MCF 10A (cell line): ENCODE results near the gene DCAF6. TPM values are rescaled to one million over a fixed set of nuclear protein-coding genes. Genes with fewer than 3 reads are reported as not detected.

ENCODE experiments used
- BruUV-seq: library from RNA; stranded (reverse); fragments of 400-500 nt; replicated peaks from 2 replicates; lab custom pipeline; 2021; lab: Mats Ljungman, UMichigan
- CTCF ChIA-PET: fragments of 300-600 bp; sonication (Branson Sonifier 250); formaldehyde crosslinking; extraction: SDS; loops from one replicate; lab custom pipeline; 2021; ENCODE audit warnings: antibody characterized with exemption, inconsistent platforms; lab: Yijun Ruan, JAX
- POLR2A ChIA-PET: fragments of 300-600, 350-650 bp; sonication (Branson Sonifier 250); formaldehyde crosslinking; extraction: SDS; loops from one replicate; lab custom pipeline; 2020; ENCODE audit warnings: antibody characterized with exemption, inconsistent platforms; lab: Yijun Ruan, JAX
- DNase-seq: peaks from one replicate; pipeline ENCODE4 v3.0.0-alpha.2; 2018; ENCODE audit not compliant: unreplicated experiment
- H3K27ac Mint-ChIP-seq: one replicate; pipeline ENCODE4 v1.8.0; 2022; ENCODE audit warnings: mild to moderate bottlenecking, low read depth, mixed read lengths; ENCODE audit not compliant: unreplicated experiment
- H3K27me3 Mint-ChIP-seq: one replicate; pipeline ENCODE4 v1.8.0; 2022; ENCODE audit warnings: mixed read lengths; ENCODE audit not compliant: insufficient read depth, unreplicated experiment
- H3K36me3 Mint-ChIP-seq: one replicate; pipeline ENCODE4 v1.8.0; 2022; ENCODE audit warnings: mild to moderate bottlenecking, moderate library complexity, mixed read lengths; ENCODE audit not compliant: insufficient read depth, unreplicated experiment
- H3K4me1 Mint-ChIP-seq: one replicate; pipeline ENCODE4 v1.8.0; 2022; ENCODE audit warnings: mixed read lengths; ENCODE audit not compliant: insufficient read depth, unreplicated experiment
- H3K4me3 Mint-ChIP-seq: one replicate; pipeline ENCODE4 v1.8.0; 2022; ENCODE audit warnings: mild to moderate bottlenecking, moderate library complexity, mixed read lengths; ENCODE audit not compliant: unreplicated experiment
- H3K9me3 Mint-ChIP-seq: one replicate; pipeline ENCODE4 v1.8.0; 2022; ENCODE audit warnings: mixed read lengths; ENCODE audit not compliant: unreplicated experiment
- intact Hi-C: fragments of 100-400 bp; cut with micrococcal nuclease; formaldehyde crosslinking; loops from 2 replicates; pipeline ENCODE4 v1.14.1; 2022
- total RNA-seq: library from RNA; stranded (reverse); gene quantifications from 2 replicates; pipeline ENCODE4 v1.2.3, GENCODE V29; 2022
- TF ChIP-seq, protein P1 (sequence below): fragments of 200-600 bp; IDR thresholded peaks from one replicate; pipeline ENCODE4 v1.8.0; 2022; ENCODE audit warnings: antibody characterized with exemption, mild to moderate bottlenecking; ENCODE audit not compliant: unreplicated experiment

Gene DCAF6
- total RNA-seq, 1 experiment from 2014 or later: 57.2 TPM

DNA sequence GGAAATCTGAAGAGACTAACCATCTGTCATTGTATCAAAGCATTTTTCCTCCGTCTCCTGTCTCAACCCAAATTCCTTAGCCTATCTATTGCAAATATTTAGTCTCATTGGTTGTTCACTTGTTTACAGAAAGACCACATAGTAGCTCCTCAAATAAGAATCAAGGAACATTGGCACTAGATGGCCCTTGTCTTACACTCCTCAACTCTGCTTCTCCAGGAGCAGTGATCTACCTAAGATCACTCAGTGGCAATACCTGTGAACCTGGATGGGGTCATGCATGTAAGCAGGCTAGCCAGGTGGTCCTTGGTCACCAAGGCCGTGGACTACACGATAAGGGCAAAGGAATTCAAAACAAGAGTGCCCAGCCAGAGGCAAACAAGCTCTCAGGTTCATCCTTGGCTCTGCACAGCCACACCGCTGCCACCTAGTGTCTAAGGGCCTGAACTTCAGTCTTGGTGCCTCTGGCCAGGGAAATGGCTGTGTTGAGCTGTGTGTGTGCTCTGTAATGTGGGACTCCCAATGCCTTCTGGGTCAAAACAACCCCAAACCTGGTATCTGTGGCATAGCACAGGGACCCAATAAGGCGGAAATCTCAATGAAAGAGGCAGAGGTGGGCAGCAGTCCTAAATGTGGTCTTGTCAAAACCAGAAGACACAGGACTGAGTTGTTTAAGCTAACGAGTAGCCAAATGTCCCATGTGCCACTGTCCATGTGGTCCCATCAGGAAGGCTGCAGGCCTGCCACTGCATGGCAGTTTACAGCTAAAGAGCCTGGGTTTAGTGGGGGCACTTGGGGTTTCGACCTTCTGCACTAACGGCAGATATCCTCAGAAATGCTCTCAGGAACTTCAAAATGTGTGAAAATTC, 145.8 kb downstream of the DCAF6 start:
- POLR2A ChIA-PET: interaction anchor here (0.5 to 2.4 kb wide), 22 partner anchors 10 to 1486 kb away, joined by 3 to 24 read pairs (median 3); partner anchors contain the start of genes DCAF6 and MPZL1
- H3K27ac Mint-ChIP-seq: peak overlapping the region; percentile 82
- H3K9me3 Mint-ChIP-seq: no peaks in the 10 kb centered on the region
- peaks cover 45% of the 10 kb centered on the region for H3K36me3 Mint-ChIP-seq
- intact Hi-C loops: loop anchor here (1.0 to 2.0 kb wide), 5 partner anchors 145 to 482 kb away; partner anchors contain the start of genes DCAF6, MPC2 and MPZL1
- DNase-seq: peak; percentile 88
- H3K4me1 Mint-ChIP-seq: peaks cover 28% of the 10 kb centered on the region
- CTCF ChIA-PET: interaction anchor here (0.5 to 6.5 kb wide), 92 partner anchors 8 to 715 kb away, joined by 3 to 116 read pairs (median 4); partner anchors contain the start of genes ADCY10, DCAF6, GPR161 and MPZL1
- no peaks in the 10 kb centered on the region for H3K27me3 Mint-ChIP-seq
- no peak overlapping the region for H3K4me3 Mint-ChIP-seq
- BruUV-seq: no TSS peak
- TF ChIP-seq, protein P1, sequence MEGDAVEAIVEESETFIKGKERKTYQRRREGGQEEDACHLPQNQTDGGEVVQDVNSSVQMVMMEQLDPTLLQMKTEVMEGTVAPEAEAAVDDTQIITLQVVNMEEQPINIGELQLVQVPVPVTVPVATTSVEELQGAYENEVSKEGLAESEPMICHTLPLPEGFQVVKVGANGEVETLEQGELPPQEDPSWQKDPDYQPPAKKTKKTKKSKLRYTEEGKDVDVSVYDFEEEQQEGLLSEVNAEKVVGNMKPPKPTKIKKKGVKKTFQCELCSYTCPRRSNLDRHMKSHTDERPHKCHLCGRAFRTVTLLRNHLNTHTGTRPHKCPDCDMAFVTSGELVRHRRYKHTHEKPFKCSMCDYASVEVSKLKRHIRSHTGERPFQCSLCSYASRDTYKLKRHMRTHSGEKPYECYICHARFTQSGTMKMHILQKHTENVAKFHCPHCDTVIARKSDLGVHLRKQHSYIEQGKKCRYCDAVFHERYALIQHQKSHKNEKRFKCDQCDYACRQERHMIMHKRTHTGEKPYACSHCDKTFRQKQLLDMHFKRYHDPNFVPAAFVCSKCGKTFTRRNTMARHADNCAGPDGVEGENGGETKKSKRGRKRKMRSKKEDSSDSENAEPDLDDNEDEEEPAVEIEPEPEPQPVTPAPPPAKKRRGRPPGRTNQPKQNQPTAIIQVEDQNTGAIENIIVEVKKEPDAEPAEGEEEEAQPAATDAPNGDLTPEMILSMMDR: peak; percentile 95

DNA sequence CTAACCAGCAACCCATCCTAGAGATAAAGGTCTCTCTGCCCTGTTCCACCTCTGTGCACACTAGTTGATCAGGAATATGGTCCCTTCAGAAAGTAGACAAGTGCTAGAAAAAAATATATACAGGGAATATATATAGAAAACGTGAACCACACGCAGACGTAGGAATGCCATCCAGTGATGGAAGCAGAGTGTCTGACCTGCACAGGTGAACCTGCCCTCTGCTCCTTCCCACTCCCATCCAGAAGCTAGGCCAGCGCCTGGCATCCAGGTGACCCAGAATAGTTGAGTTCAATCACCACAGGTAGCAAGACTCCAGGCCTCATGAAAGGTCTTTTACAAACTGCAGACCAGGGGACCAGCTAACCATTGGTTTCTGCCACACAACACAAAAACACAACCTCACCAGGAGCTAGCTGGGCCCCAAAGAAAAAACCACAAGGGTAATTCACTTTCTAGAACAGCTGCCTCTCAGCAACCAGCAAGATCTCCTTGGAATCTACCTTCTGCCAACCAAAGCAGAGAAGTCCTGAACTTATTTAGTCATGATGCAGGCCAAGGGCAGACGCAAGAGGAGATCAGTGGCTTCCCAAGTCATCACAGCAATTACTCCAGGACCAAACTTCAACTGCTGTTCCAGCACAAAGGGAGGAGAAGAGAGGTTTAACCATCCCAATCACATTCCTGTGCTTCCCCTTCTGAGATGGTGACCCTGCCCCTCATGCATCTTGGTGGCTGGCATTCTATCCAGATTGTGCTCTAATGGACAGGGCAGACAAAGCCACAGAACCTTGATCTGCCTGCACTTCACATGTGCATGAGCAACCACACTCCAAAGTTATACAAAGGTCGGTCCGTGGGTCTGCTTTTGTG, 147.2 kb downstream of the DCAF6 start:
- BruUV-seq: no TSS peak
- ChIA-PET POLR2A (interaction anchor here (0.6 to 2.4 kb wide), 6 partner anchors 8 to 152 kb away, joined by 3 to 24 read pairs (median 4); partner anchors contain the start of gene DCAF6), CTCF (interaction anchor here (0.5 to 6.5 kb wide), 44 partner anchors 8 to 1021 kb away, joined by 3 to 116 read pairs (median 4); no protein-coding TSS in a partner anchor)
- peaks cover 28% of the 10 kb centered on the region for H3K4me1 Mint-ChIP-seq
- H3K27ac Mint-ChIP-seq: no peak overlapping the region
- H3K4me3 Mint-ChIP-seq: no peak overlapping the region
- H3K9me3 Mint-ChIP-seq: no peaks in the 10 kb centered on the region
- DNase-seq: no peak
- peaks cover 33% of the 10 kb centered on the region for H3K36me3 Mint-ChIP-seq
- intact Hi-C loops: loop anchor here (2.0 kb wide), 3 partner anchors 61 to 239 kb away; partner anchors contain the start of genes DCAF6 and MPC2
- TF ChIP-seq, protein P1: no peak
- H3K27me3 Mint-ChIP-seq: no peaks in the 10 kb centered on the region

DNA sequence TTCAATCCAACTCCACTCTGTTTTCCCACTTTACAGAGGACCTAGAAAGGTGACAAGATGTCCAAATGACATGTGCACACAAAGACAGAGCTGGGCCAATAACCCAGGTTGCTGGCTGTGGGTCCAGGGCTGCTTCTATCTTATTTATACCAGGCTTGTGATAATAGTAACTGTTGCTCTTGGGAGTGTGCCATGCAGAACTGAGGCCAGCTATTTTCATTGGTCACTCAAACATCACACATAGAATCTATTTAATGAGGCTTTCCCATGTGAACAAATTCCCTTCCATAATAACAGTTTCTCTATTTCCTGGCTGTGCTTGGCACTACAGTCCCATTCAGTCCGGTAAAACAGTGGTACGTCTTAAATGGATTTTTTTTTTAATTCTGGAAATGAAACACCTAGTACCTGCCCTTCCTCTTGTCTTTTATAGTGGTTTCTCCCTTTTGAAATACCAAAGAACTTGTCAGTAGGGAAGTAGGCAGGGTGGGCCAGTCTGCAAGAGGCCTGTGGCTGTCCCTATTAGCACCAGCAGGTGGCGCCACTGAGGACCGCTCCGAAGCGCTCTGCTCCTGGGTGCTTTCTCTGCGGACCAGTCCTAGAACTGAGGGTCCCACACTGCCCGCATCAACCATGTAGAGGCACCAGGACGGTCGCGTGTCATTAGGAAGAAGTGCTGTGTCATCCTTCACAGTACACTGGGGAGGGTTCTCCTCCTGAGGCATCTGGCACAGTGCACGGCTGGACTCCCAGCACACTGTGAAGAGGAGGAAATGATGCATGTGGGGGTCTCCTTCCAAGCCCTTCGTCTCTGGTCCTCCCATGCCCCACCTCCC, 148.1 kb downstream of the DCAF6 start:
- no peak overlapping the region for H3K27ac Mint-ChIP-seq
- H3K9me3 Mint-ChIP-seq: no peaks in the 10 kb centered on the region
- CTCF ChIA-PET: interaction anchor here (0.5 to 6.5 kb wide), 60 partner anchors 8 to 1470 kb away, joined by 3 to 116 read pairs (median 4); no protein-coding TSS in a partner anchor
- H3K4me3 Mint-ChIP-seq: no peak overlapping the region
- no peaks in the 10 kb centered on the region for H3K27me3 Mint-ChIP-seq
- DNase-seq: peak; percentile 54
- TF ChIP-seq, protein P1: peak; percentile 94
- no TSS peak for BruUV-seq
- H3K36me3 Mint-ChIP-seq: peaks cover 26% of the 10 kb centered on the region
- intact Hi-C loops: loop anchor here (2.0 kb wide), 2 partner anchors 60 to 238 kb away; no protein-coding TSS in a partner anchor
- POLR2A ChIA-PET: interaction anchor here (0.6 to 2.0 kb wide), 4 partner anchors 53 to 238 kb away, joined by 3 to 5 read pairs (median 3); no protein-coding TSS in a partner anchor
- peaks cover 27% of the 10 kb centered on the region for H3K4me1 Mint-ChIP-seq
